HL-60 (cell line): ENCODE data around the gene HABP2.

Experiments used
- DNase-seq, 2 experiments: peaks; one replicate each; pipeline ENCODE4 v3.0.0-alpha.2; 2010 to 2020; ENCODE audit warnings: low read depth in 1 of 2, low spot score in 1 of 2
- H3K27ac ChIP-seq: fragments of 250-450 bp; sonication (Bioruptor Pico); replicated peaks from 2 replicates; pipeline ENCODE4 v1.5.1; 2020; ENCODE audit warnings: mild to moderate bottlenecking, moderate library complexity
- H3K27me3 ChIP-seq: fragments of 250-450 bp; sonication (Bioruptor Pico); 2 replicates; pipeline ENCODE4 v1.5.1; 2021; ENCODE audit warnings: mild to moderate bottlenecking, moderate library complexity; ENCODE audit not compliant: insufficient read depth, poor library complexity, severe bottlenecking
- H3K4me3 ChIP-seq: replicated peaks from 2 replicates; pipeline ENCODE4 v1.5.1; 2011; ENCODE audit warnings: mild to moderate bottlenecking, control low read depth, low read length; ENCODE audit not compliant: insufficient read depth
- CTCF ChIP-seq: IDR thresholded peaks from one replicate; pipeline ENCODE4 v1.5.1; 2011; ENCODE audit warnings: low read length, control low read depth, inconsistent platforms; ENCODE audit not compliant: insufficient read depth
- GABPA ChIP-seq: IDR thresholded peaks from 2 replicates; pipeline ENCODE4 v1.6.1; 2012; ENCODE audit warnings: low read depth
- POLR2AphosphoS5 ChIP-seq: IDR thresholded peaks from 2 replicates; pipeline ENCODE4 v1.6.1; 2012; ENCODE audit warnings: low read depth
- SPI1 ChIP-seq: IDR thresholded peaks from 2 replicates; pipeline ENCODE4 v1.6.1; 2012; ENCODE audit warnings: low read depth, mild to moderate bottlenecking, borderline replicate concordance
- TF ChIP-seq, protein P1 (sequence below): IDR thresholded peaks from 2 replicates; pipeline ENCODE4 v1.6.1; 2012; ENCODE audit warnings: low read depth; ENCODE audit not compliant: insufficient replicate concordance

Gene HABP2

GRCh38 chr10:113590581-113590980, 37.7 kb downstream of the HABP2 start:
- Histone ChIP-seq H3K27ac (no peak overlapping the region), H3K4me3 (no peak overlapping the region), H3K27me3 (no peaks in the 10 kb centered on the region)
- no peak for TF ChIP-seq SPI1
- TF ChIP-seq GABPA = no peak
- TF ChIP-seq CTCF = no peak
- TF ChIP-seq, protein P1, sequence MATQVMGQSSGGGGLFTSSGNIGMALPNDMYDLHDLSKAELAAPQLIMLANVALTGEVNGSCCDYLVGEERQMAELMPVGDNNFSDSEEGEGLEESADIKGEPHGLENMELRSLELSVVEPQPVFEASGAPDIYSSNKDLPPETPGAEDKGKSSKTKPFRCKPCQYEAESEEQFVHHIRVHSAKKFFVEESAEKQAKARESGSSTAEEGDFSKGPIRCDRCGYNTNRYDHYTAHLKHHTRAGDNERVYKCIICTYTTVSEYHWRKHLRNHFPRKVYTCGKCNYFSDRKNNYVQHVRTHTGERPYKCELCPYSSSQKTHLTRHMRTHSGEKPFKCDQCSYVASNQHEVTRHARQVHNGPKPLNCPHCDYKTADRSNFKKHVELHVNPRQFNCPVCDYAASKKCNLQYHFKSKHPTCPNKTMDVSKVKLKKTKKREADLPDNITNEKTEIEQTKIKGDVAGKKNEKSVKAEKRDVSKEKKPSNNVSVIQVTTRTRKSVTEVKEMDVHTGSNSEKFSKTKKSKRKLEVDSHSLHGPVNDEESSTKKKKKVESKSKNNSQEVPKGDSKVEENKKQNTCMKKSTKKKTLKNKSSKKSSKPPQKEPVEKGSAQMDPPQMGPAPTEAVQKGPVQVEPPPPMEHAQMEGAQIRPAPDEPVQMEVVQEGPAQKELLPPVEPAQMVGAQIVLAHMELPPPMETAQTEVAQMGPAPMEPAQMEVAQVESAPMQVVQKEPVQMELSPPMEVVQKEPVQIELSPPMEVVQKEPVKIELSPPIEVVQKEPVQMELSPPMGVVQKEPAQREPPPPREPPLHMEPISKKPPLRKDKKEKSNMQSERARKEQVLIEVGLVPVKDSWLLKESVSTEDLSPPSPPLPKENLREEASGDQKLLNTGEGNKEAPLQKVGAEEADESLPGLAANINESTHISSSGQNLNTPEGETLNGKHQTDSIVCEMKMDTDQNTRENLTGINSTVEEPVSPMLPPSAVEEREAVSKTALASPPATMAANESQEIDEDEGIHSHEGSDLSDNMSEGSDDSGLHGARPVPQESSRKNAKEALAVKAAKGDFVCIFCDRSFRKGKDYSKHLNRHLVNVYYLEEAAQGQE = no peak
- no peak for TF ChIP-seq POLR2AphosphoS5
- no peak for DNase-seq

GRCh38 chr10:113592380-113592779, 39.5 kb downstream of the HABP2 start:
- Histone ChIP-seq H3K27ac (no peak overlapping the region), H3K4me3 (no peak overlapping the region), H3K27me3 (no peaks in the 10 kb centered on the region)
- DNase-seq = no peak
- TF ChIP-seq CTCF (no peak), GABPA (no peak), SPI1 (no peak), POLR2AphosphoS5 (no peak)
- TF ChIP-seq, protein P1 = no peak

DNA sequence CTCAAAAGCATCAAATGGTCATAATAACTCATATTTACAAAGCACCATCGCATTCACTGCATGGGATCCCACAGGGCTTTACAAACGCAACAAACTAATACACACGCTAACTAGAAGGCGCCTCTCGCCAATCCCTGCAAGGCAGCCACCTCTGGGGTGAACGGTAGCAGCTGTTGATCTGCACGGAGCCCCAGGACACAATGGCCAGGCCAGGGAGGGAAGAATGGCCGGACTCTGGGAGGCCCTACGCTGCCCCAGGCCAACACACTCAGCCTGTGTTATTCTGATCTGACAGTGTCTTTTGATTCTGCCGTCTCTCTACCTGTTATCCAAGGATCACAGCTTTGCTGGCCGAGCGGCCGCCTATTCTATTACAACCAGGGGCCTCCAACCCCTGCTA, 41.8 kb downstream of the HABP2 start:
- no peak for DNase-seq
- no peaks in the 10 kb centered on the region for H3K27me3 ChIP-seq
- H3K4me3 ChIP-seq = no peak overlapping the region
- H3K27ac ChIP-seq = no peak overlapping the region
- TF ChIP-seq CTCF (no peak), POLR2AphosphoS5 (no peak), GABPA (no peak), SPI1 (no peak)
- TF ChIP-seq, protein P1 = no peak
